Mucosa of descending colon (tissue), 3 donors: ENCODE measurements around the gene CPB1. TPM values are rescaled to one million over a fixed set of nuclear protein-coding genes. Genes with fewer than 3 reads are reported as not detected.

ENCODE experiments used
- ATAC-seq: fragments of 200-7000 bp; cut with Tn5 transposase; one replicate; pipeline ENCODE4 v1.9.1; 2020; ENCODE audit warnings: mild to moderate bottlenecking, moderate library complexity
- DNase-seq, 3 donors: peaks; one replicate each; pipeline ENCODE4 v3.0.0-alpha.2; 2020
- H3K36me3 ChIP-seq: fragments of 200-600 bp; one replicate; pipeline ENCODE4 v1.8.0; 2021; ENCODE audit warnings: low read depth, mild to moderate bottlenecking
- H3K4me1 ChIP-seq: fragments of 200-600 bp; one replicate; pipeline ENCODE4 v1.8.0; 2021; ENCODE audit warnings: low read depth, mild to moderate bottlenecking
- H3K4me3 ChIP-seq: fragments of 200-600 bp; one replicate; pipeline ENCODE4 v1.8.0; 2021; ENCODE audit warnings: mild to moderate bottlenecking
- H3K9me3 ChIP-seq: fragments of 200-600 bp; one replicate; pipeline ENCODE4 v1.8.0; 2021; ENCODE audit warnings: mild to moderate bottlenecking
- CTCF ChIP-seq: fragments of 200-600 bp; IDR thresholded peaks from one replicate; pipeline ENCODE4 v1.8.0; 2022; ENCODE audit warnings: antibody characterized with exemption, mild to moderate bottlenecking
- intact Hi-C, 2 donors: fragments of 100-400 bp; cut with DNase I in 1 of 2; cut with micrococcal nuclease in 1 of 2; formaldehyde crosslinking; loops; one replicate each; pipeline versions ENCODE4 v1.11.0 to v1.11.1; 2022; cut with DNase I, micrococcal nuclease
- total RNA-seq, 3 donors: library from RNA; stranded (reverse); fragmentation: NEBNext Ultra II Directional in 2 of 3; extraction: Animal tissue kit (Norgen Biotek cat#: 25700) in 2 of 3; gene quantifications; one replicate each; pipeline versions ENCODE4 v1.2.1 to v1.2.4, GENCODE V29; 2021 to 2023
- donor health status: DM: no; HTN: no; CAD: no; lungs with moderate emphysema.
- donor health status: DM: no; HTN: no; CAD: no.
- donor health status: DM: no; HTN: yes; CAD: no.

Gene CPB1
- total RNA-seq, 3 donors from 2014 or later = 0.70 to 0.92 TPM; not detected in 1

DNA sequence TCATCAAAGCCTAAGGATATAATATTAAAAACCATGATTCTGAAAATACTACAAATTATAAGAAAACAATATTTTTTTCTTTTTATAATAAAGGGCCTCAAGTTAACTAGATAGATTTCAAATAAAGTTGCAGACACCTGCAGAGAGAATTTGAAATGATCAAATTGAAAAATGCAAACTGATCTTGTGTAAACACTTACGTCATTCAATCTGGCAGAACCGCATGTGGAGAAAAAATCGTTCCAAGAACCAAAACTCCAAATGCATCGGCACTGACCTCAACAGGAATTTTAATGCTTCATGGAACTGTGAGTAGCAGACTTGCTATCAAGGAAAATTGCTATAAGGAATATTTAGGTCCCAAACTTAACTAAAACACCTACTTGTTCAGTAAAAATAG lies 54.7 kb downstream of the CPB1 start:
- Histone ChIP-seq H3K36me3 (no peaks in the 10 kb centered on the region), H3K9me3 (no peaks in the 10 kb centered on the region), H3K4me1 (no peaks in the 10 kb centered on the region), H3K4me3 (no peak overlapping the region)
- no peak for DNase-seq
- ATAC-seq = no peak
- TF ChIP-seq CTCF = no peak
- intact Hi-C loops = no loop called here

DNA sequence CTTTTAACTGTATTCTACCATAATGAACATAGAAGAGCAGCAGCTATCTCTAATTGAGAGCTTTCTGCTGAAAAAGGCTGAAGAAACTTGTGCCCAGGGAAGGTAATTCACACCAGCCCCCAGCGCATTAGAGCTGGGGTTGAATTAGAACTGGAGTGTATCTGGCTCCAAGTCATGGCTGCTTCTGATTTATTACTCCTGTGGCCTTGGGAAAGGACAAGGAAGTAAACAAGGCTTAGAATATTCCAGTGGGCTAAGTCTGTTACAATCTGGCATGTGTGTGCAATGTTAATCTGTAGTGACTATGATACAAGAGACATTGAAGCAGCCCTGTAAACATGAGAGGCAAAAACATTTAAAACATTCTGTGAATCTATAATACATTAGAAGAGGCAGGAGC lies 55.6 kb downstream of the CPB1 start:
- ATAC-seq = no peak

GRCh38 chr3:148884261-148884660 lies 56.6 kb downstream of the CPB1 start:
- intact Hi-C loops = no loop called here
- Histone ChIP-seq H3K4me1 (no peaks in the 10 kb centered on the region), H3K36me3 (no peaks in the 10 kb centered on the region), H3K9me3 (no peaks in the 10 kb centered on the region), H3K4me3 (no peak overlapping the region)
- ATAC-seq = no peak
- no peak for TF ChIP-seq CTCF
- no peak for DNase-seq

More for the DNA sequence above, 55.6 kb downstream of the CPB1 start:
- no peak for DNase-seq
- H3K36me3 ChIP-seq = no peaks in the 10 kb centered on the region
- H3K4me1 ChIP-seq = no peaks in the 10 kb centered on the region
- intact Hi-C loops = no loop called here
- H3K9me3 ChIP-seq = no peaks in the 10 kb centered on the region
- no peak for TF ChIP-seq CTCF
- no peak overlapping the region for H3K4me3 ChIP-seq

GRCh38 chr3:148889828-148890227 lies 62.2 kb downstream of the CPB1 start:
- ATAC-seq = no peak
- H3K9me3 ChIP-seq = no peaks in the 10 kb centered on the region
- DNase-seq = no peak
- intact Hi-C loops = no loop called here
- H3K4me1 ChIP-seq = no peaks in the 10 kb centered on the region
- no peaks in the 10 kb centered on the region for H3K36me3 ChIP-seq
- H3K4me3 ChIP-seq = no peak overlapping the region
- no peak for TF ChIP-seq CTCF

GRCh38 chr3:148896062-148896461 lies 68.5 kb downstream of the CPB1 start:
- Histone ChIP-seq H3K4me3 (no peak overlapping the region), H3K36me3 (no peaks in the 10 kb centered on the region), H3K4me1 (no peaks in the 10 kb centered on the region), H3K9me3 (no peaks in the 10 kb centered on the region)
- no peak for ATAC-seq
- intact Hi-C loops = no loop called here
- no peak for DNase-seq
- no peak for TF ChIP-seq CTCF
